Globus pallidus (tissue), 1 donor: Measurements from ENCODE around the gene PRRT2.
"Not testable (repeated sequence)": the region's sequence is repeated elsewhere in the genome, so short reads cannot be mapped to it uniquely, and the experiment has no call there.

Experiments
- DNase-seq: peaks from one replicate; pipeline ENCODE4 v3.0.0-alpha.2; 2015; ENCODE audit warnings: low spot score

Gene PRRT2

GRCh38 chr16:29811896-29812665, at the start of gene PRRT2:
TSS of gene PRRT2 (plus strand) at chr16:29812193. CDS start at chr16:29813055, 862 bp downstream.
- peak; percentile 64 for DNase-seq

- no peak for DNase-seq
These were observed 48.7 kb upstream of the PRRT2 start for GRCh38 chr16:29763326-29763725.

- DNase-seq = no peak
These were observed 46.6 kb upstream of the PRRT2 start for GRCh38 chr16:29765167-29766032.

- DNase-seq = no peak
These were observed 45.4 kb upstream of the PRRT2 start for GRCh38 chr16:29766571-29766970.

- DNase-seq = no peak
These were observed 44.9 kb upstream of the PRRT2 start for GRCh38 chr16:29767062-29767461.

- no peak for DNase-seq
These were observed 42.5 kb upstream of the PRRT2 start for GRCh38 chr16:29769507-29769906.

GRCh38 chr16:29770250-29770929, 41.6 kb upstream of the PRRT2 start:
- DNase-seq = no peak

- DNase-seq = not testable (repeated sequence)
These were observed 39.7 kb upstream of the PRRT2 start for GRCh38 chr16:29772330-29772729.

- no peak for DNase-seq
These were observed 37.3 kb upstream of the PRRT2 start for GRCh38 chr16:29774730-29775129.

GRCh38 chr16:29775742-29776408, 36.1 kb upstream of the PRRT2 start:
- DNase-seq = no peak

GRCh38 chr16:29777576-29778350, 34.2 kb upstream of the PRRT2 start, which contains the start of gene ZG16:
TSS of gene ZG16 (plus strand) at chr16:29778256. CDS start at chr16:29779267, 1,011 bp downstream.
- no peak for DNase-seq

- DNase-seq = no peak
These were observed 32.5 kb upstream of the PRRT2 start for GRCh38 chr16:29779474-29779873.

- not testable (repeated sequence) for DNase-seq
These were observed 28.7 kb upstream of the PRRT2 start for GRCh38 chr16:29783094-29783953.

GRCh38 chr16:29784157-29784556, 27.8 kb upstream of the PRRT2 start:
- no peak for DNase-seq

- no peak for DNase-seq
These were observed 27.0 kb upstream of the PRRT2 start for GRCh38 chr16:29784901-29785500.

GRCh38 chr16:29787155-29787554, 24.8 kb upstream of the PRRT2 start:
- not testable (repeated sequence) for DNase-seq

GRCh38 chr16:29789775-29790182, 22.2 kb upstream of the PRRT2 start:
- no peak for DNase-seq

GRCh38 chr16:29790183-29790948, 21.6 kb upstream of the PRRT2 start, which contains the start of gene KIF22:
TSS of gene KIF22 (plus strand) at chr16:29790751. CDS start at chr16:29790760, 9 bp downstream.
- peak; percentile 98 for DNase-seq
